Coronary artery (tissue), 2 donors: Measurements from ENCODE around the gene EQTN.

ENCODE experiments used
- DNase-seq: peaks from one replicate; pipeline ENCODE4 v3.0.0-alpha.2; 2017; ENCODE audit warnings: low spot score
- H3K27ac ChIP-seq, 2 donors: fragments of 200-600 bp; sonication (generic); one replicate each; pipeline ENCODE4 v1.5.1; 2016 to 2019
- H3K4me3 ChIP-seq: fragments of 200-600 bp; sonication (generic); 2 replicates; pipeline ENCODE4 v1.5.1; 2016; ENCODE audit warnings: mild to moderate bottlenecking, moderate library complexity
- CTCF ChIP-seq: fragments of 200-600 bp; sonication (generic); IDR thresholded peaks from one replicate; pipeline ENCODE4 v1.5.1; 2019; ENCODE audit warnings: antibody characterized with exemption

Gene EQTN

DNA sequence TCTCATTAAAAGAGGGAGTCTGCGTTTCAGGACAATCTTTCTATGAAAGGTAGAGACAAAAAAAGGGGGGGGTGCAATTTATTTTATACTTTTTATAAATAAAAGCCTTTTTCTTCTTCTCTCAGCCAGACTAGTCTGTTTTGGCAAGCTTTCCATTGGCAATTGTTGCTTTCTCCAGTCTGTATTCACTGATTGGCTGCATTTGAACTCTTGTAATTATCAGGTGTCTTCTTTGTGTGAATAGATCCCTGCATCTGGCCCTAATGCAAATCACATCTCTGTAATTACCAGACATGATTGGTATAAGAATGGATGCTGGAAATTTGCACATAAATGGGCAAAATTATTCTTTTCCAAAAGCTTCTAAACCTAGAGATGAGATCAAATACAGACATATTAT lies 7.6 kb upstream of the EQTN start:
- no peak for DNase-seq
- no peak for TF ChIP-seq CTCF
- Histone ChIP-seq H3K27ac (no peak overlapping the region), H3K4me3 (no peak overlapping the region)

DNA sequence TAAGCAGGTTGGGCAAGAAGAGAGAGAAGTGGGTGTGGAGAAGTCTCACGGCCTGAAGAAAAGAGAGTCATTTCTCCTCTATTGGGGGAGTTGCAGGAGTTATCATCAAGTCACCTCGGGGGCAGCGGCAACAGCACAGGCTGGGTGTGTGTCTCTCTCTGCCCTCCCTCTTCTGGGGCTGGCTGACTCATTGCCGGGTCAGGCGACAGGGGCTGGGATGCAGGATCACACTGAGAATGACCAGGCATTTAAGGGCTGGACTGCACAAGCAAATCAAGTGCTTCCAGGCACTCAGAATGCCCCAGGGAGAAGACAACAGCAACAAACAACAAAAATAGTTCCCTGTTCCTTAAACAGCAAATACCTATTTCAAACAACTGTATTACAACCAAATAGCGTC lies 6.3 kb upstream of the EQTN start:
- Histone ChIP-seq H3K4me3 (no peak overlapping the region), H3K27ac (no peak overlapping the region)
- no peak for DNase-seq
- no peak for TF ChIP-seq CTCF

DNA sequence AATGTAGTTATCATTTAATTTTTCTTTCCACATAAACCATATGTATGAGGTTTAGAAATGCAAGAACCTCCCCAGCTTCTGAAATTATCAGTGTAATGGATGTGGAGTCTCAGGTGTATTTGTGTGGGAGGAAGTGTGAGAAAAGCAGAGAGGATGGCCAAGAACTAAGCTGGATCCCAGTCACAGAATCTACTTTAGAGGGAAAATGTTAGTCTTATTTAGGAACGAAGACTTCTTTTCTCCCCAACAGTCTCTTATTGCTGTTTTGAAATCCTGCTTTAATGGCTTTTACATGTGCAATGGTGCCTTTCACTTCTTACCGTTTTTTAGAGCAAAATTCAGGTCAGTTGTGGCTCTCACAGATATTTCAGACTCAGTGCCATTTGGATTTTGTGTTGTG lies 3.0 kb downstream of the EQTN start:
- no peak for TF ChIP-seq CTCF
- H3K4me3 ChIP-seq, result no peak overlapping the region
- no peak overlapping the region for H3K27ac ChIP-seq
- DNase-seq, result no peak

GRCh38 chr9:27292659-27293405 lies 4.1 kb downstream of the EQTN start:
- Histone ChIP-seq H3K27ac (no peak overlapping the region), H3K4me3 (no peak overlapping the region)
- no peak for TF ChIP-seq CTCF
- no peak for DNase-seq

DNA sequence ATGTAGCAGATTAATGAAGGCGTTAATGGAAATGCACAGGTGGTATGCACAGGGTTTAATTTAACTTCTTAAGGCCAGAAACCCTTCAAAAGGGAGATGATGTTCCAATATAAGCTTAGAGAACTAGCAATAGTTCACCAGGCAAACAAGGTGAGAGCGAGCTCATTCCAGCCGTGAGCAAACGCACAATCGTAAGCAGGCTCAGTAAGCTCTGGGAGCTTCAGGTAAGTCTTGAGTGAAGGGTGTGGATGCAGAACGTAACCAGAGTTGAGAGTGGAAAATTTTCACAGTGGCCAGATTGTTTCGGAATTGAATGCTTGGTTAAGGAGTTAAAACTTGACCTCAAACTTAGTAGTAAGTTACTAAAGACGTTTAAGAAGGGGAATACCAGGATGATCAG lies 5.7 kb downstream of the EQTN start:
- H3K4me3 ChIP-seq, result no peak overlapping the region
- no peak overlapping the region for H3K27ac ChIP-seq
- no peak for TF ChIP-seq CTCF
- no peak for DNase-seq

GRCh38 chr9:27282269-27282668 lies 14.7 kb downstream of the EQTN start:
- no peak for DNase-seq
- TF ChIP-seq CTCF, result no peak
- Histone ChIP-seq H3K27ac (no peak overlapping the region), H3K4me3 (no peak overlapping the region)

DNA sequence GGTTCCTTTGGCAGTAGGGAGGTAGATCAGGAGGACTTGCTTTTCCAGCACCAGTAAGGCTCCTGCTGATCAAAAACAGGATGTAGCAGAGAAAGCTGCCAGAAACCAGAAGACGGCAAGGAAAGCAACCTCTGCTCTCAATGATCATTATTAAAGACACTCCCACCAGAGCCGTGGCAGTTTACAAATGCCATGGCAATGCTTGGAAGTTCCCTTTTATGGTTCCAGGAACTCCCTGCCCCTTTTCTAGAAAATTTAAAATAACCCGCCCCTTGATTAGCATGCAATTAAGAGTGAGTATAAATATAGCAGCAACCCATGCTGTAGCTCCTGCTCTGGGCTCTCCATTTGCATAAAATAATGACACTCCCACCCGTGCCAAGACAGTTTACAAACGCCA lies 16.1 kb downstream of the EQTN start:
- DNase-seq, result no peak
- peak overlapping the region; percentile 33 for H3K4me3 ChIP-seq
- no peak for TF ChIP-seq CTCF
- no peak overlapping the region for H3K27ac ChIP-seq
